ENCODE results near the gene TMA7B.

The TMA7B gene

GRCh38 chr22:39959640-39960447 lies at the start of gene TMA7B:
TSS of gene TMA7B (plus strand) at chr22:39960397. CDS start at chr22:39964375, 3,978 bp downstream.
- no peak for DNase-seq

GRCh38 chr22:39910876-39911613 lies 49.2 kb upstream of the TMA7B start:
- DNase-seq: no peak

DNA sequence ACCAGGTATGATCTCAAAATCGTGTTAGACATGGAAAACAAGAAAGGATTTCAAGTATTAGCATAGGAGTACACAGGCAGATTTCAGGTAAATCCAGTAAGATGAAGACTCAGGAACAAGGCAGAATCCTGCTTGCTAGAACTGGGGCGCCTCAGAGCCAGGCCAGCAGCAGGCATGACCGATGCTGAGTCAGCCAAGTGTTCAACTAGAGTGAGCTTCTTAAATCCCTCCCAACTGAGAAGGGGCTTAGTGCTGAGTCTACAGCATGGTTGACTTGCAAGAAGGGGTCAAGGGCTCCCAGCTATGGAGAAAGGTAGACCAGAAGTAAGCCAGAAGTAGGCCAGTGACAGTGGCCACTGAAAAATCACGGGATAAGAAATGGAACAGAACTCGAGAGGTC lies 46.9 kb upstream of the TMA7B start:
- DNase-seq: no peak

DNA sequence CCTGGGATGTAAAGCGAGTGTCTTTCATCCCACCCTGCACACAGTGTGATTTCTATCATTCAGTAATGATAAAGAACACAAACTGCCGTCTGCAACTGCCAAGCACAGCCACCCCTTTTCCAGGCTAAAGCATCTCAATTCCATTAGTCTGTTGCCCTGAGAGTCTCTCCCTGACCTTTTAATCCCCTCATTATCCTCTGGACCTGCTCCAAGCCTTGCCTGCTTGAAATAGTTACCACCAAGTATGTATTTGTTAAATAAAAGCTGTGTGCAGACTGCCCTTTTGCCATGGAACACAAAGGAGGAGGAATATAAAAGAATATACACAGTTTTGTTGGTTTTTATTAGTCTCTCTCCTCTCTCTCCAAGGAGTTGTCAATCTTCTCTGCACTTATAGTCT lies 46.3 kb upstream of the TMA7B start:
- DNase-seq: no peak

DNA sequence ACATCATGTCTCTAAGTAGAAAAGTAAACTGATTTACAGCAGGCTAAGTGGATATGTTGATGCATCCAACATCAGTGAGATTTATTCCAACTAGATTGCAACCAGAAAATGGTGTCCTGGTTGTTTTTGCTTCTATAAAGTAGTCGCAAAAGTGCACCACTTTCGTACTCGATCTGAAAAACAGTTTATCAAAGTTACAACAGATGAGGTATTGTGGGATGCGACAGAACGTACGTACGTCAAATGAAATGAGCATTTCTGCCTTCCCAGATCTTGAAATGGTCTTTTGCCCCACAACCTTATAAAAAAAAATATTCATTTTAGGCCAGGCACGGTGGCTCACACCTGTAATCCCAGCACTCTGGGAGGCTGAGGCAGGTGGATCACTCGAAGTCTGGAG lies 45.6 kb upstream of the TMA7B start:
- DNase-seq: no peak

GRCh38 chr22:39915295-39915726 lies 44.9 kb upstream of the TMA7B start:
- DNase-seq: no peak

DNA sequence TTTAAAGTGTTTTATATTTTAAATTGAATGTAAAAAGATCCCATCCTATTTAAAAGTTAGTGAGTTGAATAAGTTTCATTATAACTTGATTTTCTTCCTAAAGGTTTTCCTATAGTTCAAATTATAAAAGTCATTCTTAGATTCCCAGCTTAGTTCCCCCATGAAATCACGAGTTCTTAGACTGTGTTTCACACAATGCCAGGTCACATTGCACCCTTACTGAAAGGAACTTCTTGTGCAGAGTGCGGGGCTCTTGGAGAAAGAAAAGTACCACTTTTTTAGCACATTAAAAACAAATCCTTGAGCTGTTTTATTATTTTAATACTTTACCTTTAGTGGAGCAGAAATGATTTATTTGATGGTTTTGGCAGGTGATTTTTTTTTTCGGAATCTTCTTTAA lies 43.7 kb upstream of the TMA7B start:
- DNase-seq: no peak

DNA sequence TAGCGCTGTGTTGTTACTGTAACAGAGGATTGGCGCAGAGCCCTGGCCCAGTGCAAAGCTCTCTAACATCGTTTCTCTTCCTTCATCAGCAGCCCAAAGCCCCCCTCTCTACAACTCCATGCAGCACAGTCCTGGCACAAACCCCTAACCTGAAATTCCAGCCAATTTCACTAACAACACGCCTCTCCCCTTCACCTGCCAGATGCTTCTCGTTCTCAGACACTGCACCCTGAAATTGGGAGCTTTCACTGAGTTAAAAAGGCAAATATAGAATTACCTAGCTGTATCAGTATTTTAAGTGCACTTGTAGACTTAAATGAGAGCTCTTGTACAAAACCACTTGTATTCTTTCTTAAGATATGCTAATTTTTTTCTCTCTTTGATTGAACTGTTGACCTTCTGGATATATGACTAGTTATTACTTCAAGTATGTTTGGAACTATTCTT lies 43.0 kb upstream of the TMA7B start:
- no peak for DNase-seq

DNA sequence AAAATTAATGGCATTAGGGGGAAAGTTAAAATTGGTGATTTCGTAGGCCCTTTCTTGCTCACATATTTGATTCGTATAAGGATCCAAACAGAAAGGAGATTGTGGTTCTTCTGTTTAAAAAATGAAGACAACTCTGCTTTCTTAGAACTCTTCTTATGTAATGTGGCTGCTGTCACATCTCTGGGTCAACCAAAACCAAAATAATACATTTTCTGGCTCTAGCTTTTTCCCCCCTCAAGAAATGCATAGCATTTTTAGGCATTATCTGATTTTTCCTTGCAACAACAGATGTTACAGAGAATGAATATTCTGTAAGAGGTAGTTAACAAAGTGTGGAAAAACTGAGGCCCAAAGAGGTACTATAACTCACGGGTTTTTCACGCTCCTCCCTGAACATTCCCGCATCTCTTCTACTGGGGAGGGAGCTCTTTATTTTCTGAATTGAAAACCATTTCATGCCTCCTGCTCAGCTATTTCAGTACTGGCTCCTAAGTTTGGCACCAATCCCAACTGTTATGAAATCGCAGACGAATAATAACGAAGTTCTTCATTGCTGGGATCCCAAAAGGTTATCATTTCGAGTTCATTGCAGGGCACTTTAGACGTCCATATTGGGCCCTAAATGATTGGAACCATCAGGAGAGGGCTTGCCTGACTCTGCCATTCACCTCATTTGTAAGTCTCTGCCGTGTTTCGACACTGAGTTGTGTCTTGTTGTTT lies 42.3 kb upstream of the TMA7B start:
- no peak for DNase-seq

DNA sequence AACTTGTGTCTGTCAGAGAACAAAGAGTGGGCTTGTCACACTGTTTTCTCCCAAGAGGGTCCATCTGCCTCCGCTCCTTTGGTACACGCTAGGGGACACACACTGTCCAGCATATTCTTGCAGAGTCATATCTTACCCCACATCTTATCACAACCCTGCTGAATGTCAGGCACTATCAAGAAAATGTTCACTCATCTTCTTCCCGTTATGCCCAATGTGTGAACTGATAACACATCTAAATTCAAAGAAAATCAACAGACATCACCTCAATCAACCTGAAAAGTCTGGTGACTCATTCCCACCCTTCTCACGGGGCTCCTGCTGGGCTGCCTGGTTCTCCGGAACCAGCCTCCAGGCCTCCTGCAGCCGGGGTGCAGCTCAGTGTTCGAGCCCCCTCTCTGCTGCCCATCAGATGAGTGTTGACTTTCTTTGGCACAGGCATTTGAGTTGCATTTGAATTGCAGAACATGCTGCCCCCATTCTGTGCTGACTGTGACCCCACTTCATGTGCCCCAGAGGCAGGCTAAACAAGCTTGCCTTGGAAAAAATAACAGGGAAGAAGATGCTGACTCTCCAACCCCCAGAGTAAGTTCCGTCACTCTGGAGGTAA lies 40.0 kb upstream of the TMA7B start:
- no peak for DNase-seq

DNA sequence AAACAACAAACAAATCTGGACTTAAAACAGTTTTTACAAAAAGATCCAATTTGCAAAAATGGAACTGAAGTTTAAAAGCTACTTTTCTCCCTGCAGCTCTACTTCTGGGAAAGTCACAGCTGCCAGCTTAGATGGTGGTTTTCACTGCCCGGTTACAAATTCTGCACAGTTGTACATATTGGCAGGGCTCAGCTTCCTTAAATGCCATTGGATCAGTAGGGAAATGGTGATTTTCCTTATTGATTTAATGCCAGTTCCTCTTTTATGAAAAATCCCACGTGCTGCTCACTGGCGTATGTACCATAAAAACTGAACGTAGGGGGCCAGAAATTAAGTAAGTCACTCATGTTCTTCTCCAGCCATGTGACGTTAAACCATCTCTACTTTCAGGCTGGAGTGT lies 36.5 kb upstream of the TMA7B start:
- DNase-seq: no peak

DNA sequence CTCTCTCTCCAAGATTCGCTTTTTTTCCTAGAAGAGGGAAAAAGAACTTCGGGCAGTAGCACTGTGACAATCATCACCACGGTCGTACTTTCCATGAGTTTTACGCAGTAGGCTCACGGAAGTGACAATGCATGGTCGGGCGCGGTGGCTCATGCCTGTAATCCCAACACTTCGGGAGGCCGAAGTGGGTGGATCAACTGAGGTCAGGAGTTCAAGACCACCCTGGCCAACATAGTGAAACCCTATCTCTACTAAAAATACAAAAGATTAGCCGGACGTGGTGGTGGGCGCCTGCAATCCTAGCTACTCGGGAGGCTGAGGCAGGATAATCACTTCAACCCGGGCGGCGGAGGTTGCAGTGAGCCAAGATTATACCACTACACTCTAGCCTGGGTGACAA lies 35.9 kb upstream of the TMA7B start:
- DNase-seq: no peak

DNA sequence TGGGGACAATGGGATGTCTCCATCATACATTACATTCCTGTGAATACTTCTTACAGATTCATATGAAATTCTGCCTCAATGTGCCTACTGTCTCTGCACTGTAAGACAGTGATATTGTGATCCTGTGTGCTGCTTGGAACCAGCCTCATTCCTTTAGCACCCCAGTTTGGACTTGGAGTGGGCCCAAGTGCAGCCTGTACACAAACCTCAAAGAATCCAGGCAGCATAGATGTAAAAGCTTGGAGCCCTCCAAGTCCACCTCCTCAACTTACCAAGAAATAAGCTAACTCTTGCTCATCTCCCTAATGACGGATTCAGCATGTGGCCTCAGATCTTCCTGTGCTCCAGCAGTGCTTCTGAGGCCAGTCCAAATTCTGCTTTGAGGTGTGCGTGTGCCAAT lies 34.9 kb upstream of the TMA7B start:
- no peak for DNase-seq

DNA sequence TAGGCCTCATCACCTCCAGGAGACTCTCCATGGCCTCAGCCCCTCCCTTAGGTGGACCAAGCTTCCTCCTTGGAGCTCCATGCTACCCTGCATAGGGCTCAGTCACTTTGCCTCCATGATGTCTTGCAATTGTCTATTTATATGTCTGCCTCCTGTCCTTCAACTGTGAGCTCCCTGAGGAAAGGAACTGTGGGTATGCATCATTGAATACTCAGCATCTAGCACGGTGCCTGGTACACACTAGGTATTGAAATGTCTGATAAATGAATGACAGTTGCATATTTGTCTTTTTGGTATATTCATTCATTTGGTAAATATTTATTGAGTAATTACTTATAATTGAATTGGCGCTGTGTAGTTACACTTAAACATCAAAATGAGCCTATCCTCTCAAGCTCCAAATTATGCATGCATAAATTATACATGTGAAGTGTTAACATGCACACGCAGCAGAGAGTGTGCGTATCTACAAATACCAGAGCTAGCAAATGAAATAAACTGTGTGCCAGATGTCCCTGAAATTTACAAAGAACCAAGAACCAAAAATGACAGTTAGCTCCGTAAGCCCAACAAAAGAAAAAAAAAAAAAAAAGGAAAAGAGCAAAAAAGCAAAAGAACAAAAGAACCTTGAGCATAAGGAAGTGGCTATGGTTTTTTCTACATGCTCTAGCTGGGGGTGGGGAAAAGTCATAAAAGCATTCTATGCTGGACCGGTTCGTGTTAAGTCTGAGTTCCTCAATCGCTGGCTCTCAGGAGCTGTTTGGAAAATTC lies 34.1 kb upstream of the TMA7B start:
- no peak for DNase-seq

- DNase-seq: no peak
These were observed 33.4 kb upstream of the TMA7B start for GRCh38 chr22:39926753-39927152.

DNA sequence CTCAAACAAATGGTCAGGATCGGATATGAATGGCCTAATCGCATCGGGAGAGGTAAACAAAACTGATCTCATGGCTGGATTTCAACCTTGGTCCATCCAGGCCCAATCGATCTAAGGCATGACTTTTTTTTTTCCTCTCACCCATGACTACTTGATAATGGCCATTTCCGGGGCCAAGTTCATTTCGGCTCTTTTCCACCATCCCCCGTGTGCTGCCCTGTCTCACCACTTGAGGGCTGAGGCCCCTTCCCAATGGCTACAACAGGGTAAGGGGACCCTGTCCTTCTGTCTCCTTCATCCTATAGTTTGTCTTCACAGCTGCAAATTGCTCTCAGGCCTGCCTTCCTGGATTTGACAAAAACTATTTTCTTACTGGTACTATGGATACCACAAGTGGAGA lies 32.7 kb upstream of the TMA7B start:
- DNase-seq: no peak

DNA sequence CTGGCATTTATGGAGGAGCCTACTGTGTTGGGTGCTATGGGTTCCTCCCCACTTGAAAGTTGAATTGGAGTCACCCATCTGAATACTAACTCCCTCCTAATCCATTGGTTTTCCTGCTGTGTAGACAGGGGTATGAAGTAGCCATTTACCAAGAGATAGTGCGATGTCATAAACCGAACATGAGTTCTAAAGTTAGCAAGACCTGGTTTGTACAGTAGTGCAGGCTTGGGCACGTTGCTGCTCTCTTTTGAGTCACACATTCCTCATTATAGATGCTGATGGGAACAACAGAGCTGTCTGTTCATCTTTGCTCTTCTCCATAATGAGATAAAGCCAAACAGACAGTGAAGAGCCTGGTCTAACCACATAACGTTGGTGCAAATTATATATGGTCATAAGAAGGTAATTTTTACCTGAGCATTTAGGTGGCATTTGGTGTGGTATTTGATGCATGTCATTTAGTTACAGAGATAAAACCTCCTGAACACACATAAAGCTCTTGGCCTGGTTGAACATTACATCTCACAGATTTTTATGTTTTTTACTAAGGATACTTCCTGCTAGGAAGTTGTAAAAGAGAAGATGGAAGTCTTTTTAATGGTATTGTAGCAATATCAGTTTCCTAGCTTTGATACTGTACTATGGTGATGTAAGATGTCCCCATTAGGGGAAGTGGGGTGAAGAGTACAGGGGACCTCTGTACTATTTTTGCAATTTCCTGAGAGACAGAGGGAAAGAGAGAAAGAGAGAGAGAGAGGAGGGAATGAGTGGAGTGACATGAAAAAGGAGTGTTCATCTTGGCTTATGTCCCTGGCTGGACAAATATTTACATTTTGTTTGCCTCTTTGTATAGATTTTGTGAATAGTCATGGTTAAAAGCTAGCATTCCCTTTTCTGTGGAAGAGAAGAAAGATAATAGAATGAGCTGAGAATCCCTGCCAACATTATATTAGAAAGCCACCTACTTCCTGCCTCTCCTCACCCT lies 31.4 kb upstream of the TMA7B start:
- no peak for DNase-seq

- DNase-seq: no peak
These were observed 28.9 kb upstream of the TMA7B start for GRCh38 chr22:39931251-39931650.

DNA sequence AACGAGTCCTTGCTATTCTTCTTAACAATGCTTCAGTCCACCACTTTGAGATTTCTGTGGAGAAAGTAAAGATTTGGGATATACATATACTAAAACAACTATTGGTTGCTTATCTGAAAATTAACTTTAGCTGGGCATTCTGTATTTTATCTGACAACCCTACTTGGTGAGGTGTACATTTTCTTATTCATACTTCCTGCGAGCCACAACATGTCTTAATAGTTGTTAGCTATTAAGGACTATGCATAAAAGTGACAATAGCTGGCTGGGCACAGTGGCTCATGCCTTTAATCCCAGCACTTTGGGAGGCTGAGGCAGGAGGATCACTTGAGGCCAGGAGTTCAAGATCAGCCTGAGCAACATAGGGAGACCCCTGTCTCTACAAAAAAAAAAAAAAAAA lies 28.0 kb upstream of the TMA7B start:
- no peak for DNase-seq

- no peak for DNase-seq
These were observed 27.1 kb upstream of the TMA7B start for GRCh38 chr22:39932918-39933649.

Data from NCI-H526 treated with DMSO at 0.1 percent for 48 hours (cell line).